Mammary epithelial cell (primary cell): Measurements from ENCODE around the gene SRD5A1.

Experiments used
- EZH2 ChIP-seq: IDR thresholded peaks from 2 replicates; pipeline ENCODE4 v1.6.1; 2012; ENCODE audit warnings: low read length, inconsistent platforms, borderline replicate concordance
- TF ChIP-seq, protein P1 (sequence below), 2 donors: IDR thresholded peaks in 1 of 2; conservative IDR thresholded peaks in 1 of 2; 2 replicates each; pipeline ENCODE4 v1.5.1; 2011 to 2012; ENCODE audit warnings: inconsistent platforms in 2 of 2, low read length in 2 of 2, mild to moderate bottlenecking in 2 of 2, control low read depth in 1 of 2, low read depth in 1 of 2; ENCODE audit not compliant: insufficient read depth in 1 of 2; ENCODE audit errors: extremely low read depth in 1 of 2

DNA sequence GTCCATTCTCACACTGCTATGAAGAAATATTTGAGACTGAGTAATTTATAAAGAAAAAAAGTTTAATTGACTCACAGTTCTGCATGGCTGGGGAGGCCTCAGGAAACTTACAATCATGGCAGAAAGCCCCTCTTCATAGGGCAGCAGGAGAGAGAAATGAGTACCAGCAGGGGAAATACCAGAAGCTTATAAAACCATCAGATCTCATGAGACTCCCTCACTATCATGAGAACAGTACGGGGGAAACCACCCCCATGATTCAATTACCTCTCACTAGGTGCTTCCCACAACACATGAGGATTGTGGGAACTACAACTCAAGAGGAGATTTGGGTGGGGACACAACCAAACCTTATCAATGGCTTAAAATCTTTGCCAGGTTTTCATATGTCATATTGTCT, 59.7 kb downstream of the SRD5A1 start:
- no peak for TF ChIP-seq EZH2
- TF ChIP-seq, protein P1, sequence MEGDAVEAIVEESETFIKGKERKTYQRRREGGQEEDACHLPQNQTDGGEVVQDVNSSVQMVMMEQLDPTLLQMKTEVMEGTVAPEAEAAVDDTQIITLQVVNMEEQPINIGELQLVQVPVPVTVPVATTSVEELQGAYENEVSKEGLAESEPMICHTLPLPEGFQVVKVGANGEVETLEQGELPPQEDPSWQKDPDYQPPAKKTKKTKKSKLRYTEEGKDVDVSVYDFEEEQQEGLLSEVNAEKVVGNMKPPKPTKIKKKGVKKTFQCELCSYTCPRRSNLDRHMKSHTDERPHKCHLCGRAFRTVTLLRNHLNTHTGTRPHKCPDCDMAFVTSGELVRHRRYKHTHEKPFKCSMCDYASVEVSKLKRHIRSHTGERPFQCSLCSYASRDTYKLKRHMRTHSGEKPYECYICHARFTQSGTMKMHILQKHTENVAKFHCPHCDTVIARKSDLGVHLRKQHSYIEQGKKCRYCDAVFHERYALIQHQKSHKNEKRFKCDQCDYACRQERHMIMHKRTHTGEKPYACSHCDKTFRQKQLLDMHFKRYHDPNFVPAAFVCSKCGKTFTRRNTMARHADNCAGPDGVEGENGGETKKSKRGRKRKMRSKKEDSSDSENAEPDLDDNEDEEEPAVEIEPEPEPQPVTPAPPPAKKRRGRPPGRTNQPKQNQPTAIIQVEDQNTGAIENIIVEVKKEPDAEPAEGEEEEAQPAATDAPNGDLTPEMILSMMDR (conservative IDR thresholded peaks at IDR 0.05 in 1 of 2, IDR thresholded peaks at IDR 0.05 in 1 of 2; ENCODE audit: extremely low read depth in 1 of 2, insufficient read depth in 1 of 2, low read depth in 1 of 2, low read length in 2 of 2): no peak
